GM12878 (cell line): ENCODE data around the gene RAD18.

Source experiments
- ATF7 ChIP-seq: fragments of 450-650 bp; IDR thresholded peaks from 2 replicates; pipeline ENCODE4 v1.6.1; 2016; ENCODE audit warnings: low read depth, mild to moderate bottlenecking
- EZH2 ChIP-seq: IDR thresholded peaks from 2 replicates; pipeline ENCODE4 v1.6.1; 2012; ENCODE audit warnings: low read depth, mild to moderate bottlenecking, control low read depth, inconsistent platforms, low read length, borderline replicate concordance; ENCODE audit not compliant: control insufficient read depth
- FOXK2 ChIP-seq: fragments of 450-650 bp; IDR thresholded peaks from 2 replicates; pipeline ENCODE4 v1.6.1; 2017; ENCODE audit warnings: mild to moderate bottlenecking, moderate library complexity
- HCFC1 ChIP-seq: fragments of 150-350 bp; IDR thresholded peaks from 2 replicates; pipeline ENCODE4 v1.6.1; 2014; ENCODE audit warnings: low read length
- NFXL1 ChIP-seq: fragments of 450-650 bp; IDR thresholded peaks from 2 replicates; pipeline ENCODE4 v1.6.1; 2017; ENCODE audit warnings: antibody characterized with exemption, mild to moderate bottlenecking, borderline replicate concordance
- NR2F1 ChIP-seq: fragments of 450-650 bp; conservative IDR thresholded peaks from 2 replicates; pipeline ENCODE4 v1.6.1; 2017; ENCODE audit warnings: mild to moderate bottlenecking
- TCF7 ChIP-seq: IDR thresholded peaks from 2 replicates; pipeline ENCODE4 v1.6.1; 2014; ENCODE audit warnings: antibody characterized with exemption, borderline replicate concordance
- TF ChIP-seq, protein P1 (sequence below), 3 experiments: IDR thresholded peaks in 2 of 3; conservative IDR thresholded peaks in 1 of 3; 2 replicates each; pipeline ENCODE4 v1.5.1; 2011; ENCODE audit warnings: low read depth in 3 of 3, low read length in 3 of 3, mild to moderate bottlenecking in 3 of 3, control low read depth in 2 of 3, moderate library complexity in 2 of 3, inconsistent platforms in 1 of 3, mixed read lengths in 1 of 3; ENCODE audit not compliant: control insufficient read depth in 2 of 3, insufficient read depth in 1 of 3; ENCODE audit errors: extremely low read depth in 1 of 3
- TF ChIP-seq, protein P2 (sequence below): IDR thresholded peaks from 2 replicates; pipeline ENCODE4 v1.6.1; 2011; ENCODE audit warnings: low read depth, low read length, improper control_type of control experiment, borderline replicate concordance

DNA sequence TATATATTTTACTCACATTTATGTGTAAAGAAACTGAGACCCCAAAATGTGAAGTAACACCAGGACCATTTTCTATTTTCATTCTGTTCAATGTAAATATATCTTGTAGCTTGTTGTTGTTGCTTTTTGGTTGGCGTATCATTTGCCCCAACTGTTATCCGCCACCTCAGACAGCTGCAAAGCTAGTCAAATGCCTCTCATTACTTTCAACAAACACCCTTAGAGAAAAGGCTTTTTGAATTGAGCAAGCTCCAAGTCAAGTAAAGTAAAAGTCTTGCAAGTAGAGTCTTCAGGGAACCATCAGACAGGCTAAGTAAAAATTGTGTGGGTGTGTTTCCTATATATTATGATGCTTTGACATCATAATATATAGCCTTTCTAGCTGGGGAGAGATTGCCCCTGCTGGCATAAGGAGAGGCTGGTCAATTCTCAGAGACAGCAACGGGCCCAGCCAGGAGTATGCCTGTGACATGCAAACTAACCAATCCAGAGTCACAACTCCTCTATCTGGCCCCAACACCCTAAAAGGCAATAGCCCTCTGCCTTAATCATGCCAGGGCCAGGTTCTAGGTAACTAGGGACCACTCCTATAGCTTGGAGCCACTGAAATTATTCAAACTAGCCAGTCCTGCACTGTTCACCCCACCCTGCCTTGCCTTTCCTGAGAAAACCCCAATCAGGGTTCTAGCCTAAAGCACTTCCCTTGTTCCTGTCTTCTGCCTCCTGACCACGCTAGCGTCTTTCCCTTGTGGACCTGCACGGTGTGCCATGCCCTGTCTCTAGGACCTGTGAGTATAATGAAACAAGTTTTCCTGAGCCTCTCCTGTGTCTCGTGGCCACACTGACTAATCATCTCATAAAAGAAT is 75.6 kb downstream of the RAD18 start:
- no peak for TF ChIP-seq EZH2
- no peak for TF ChIP-seq NR2F1
- no peak for TF ChIP-seq ATF7
- no peak for TF ChIP-seq TCF7
- TF ChIP-seq HCFC1: no peak
- TF ChIP-seq, protein P1, sequence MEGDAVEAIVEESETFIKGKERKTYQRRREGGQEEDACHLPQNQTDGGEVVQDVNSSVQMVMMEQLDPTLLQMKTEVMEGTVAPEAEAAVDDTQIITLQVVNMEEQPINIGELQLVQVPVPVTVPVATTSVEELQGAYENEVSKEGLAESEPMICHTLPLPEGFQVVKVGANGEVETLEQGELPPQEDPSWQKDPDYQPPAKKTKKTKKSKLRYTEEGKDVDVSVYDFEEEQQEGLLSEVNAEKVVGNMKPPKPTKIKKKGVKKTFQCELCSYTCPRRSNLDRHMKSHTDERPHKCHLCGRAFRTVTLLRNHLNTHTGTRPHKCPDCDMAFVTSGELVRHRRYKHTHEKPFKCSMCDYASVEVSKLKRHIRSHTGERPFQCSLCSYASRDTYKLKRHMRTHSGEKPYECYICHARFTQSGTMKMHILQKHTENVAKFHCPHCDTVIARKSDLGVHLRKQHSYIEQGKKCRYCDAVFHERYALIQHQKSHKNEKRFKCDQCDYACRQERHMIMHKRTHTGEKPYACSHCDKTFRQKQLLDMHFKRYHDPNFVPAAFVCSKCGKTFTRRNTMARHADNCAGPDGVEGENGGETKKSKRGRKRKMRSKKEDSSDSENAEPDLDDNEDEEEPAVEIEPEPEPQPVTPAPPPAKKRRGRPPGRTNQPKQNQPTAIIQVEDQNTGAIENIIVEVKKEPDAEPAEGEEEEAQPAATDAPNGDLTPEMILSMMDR (IDR thresholded peaks at IDR 0.05 in 2 of 3, conservative IDR thresholded peaks at IDR 0.05 in 1 of 3; ENCODE audit: control insufficient read depth in 2 of 3, extremely low read depth in 1 of 3, insufficient read depth in 1 of 3, low read depth in 3 of 3, low read length in 3 of 3): no peak
- no peak for TF ChIP-seq NFXL1
- no peak for TF ChIP-seq FOXK2
- TF ChIP-seq, protein P2, sequence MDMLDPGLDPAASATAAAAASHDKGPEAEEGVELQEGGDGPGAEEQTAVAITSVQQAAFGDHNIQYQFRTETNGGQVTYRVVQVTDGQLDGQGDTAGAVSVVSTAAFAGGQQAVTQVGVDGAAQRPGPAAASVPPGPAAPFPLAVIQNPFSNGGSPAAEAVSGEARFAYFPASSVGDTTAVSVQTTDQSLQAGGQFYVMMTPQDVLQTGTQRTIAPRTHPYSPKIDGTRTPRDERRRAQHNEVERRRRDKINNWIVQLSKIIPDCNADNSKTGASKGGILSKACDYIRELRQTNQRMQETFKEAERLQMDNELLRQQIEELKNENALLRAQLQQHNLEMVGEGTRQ: no peak
